HCT116 (cell line): Measurements from ENCODE around the gene ZNF503. TPM values are rescaled to one million over a fixed set of nuclear protein-coding genes. Genes with fewer than 3 reads are reported as not detected.

ENCODE experiments used
- ATAC-seq: fragments of 200-7000 bp; cut with Tn5 transposase; 2 replicates; pipeline ENCODE4 v1.9.1; 2020; ENCODE audit warnings: mild to moderate bottlenecking, moderate library complexity
- BruUV-seq: library from RNA; stranded (reverse); fragments of 400-500 nt; replicated peaks from 2 replicates; lab custom pipeline; 2021; lab: Mats Ljungman, UMichigan
- CTCF ChIA-PET: fragments of 300-600 bp; sonication (Branson Sonifier 250); formaldehyde crosslinking; loops from one replicate; lab custom pipeline; 2021; ENCODE audit warnings: antibody characterized with exemption; lab: Charles Lee
- POLR2A ChIA-PET: fragments of 300-600, 350-600 bp; sonication (Branson Sonifier 250); formaldehyde crosslinking; loops from one replicate; lab custom pipeline; 2021; ENCODE audit warnings: antibody characterized with exemption; lab: Charles Lee
- RAD21 ChIA-PET, 2 experiments: fragments of 300-600 bp; sonication (Branson Sonifier 250); formaldehyde crosslinking; loops; one replicate each; lab custom pipeline; 2023; ENCODE audit warnings: low total read pairs in 2 of 2; ENCODE audit not compliant: uncharacterized antibody in 2 of 2, unreplicated experiment in 2 of 2, low non-redundant PET in 1 of 2; lab: Charles Lee
- DNase-seq: peaks from one replicate; pipeline ENCODE4 v3.0.0-alpha.2; 2010; ENCODE audit warnings: low read depth, low spot score
- H2AFZ ChIP-seq: fragments of 200-600 bp; shearing (Covaris generic), sonication (generic); 2 replicates; pipeline ENCODE4 v1.6.1; 2017; ENCODE audit warnings: low read depth, mixed run types, mixed read lengths, antibody characterized with exemption, low read length; ENCODE audit not compliant: poor library complexity, severe bottlenecking
- H3K27ac ChIP-seq: 2 replicates; pipeline ENCODE4 v1.5.1; 2012; ENCODE audit warnings: low read depth, low read length
- H3K27me3 ChIP-seq: fragments of 200-600 bp; sonication (generic); 2 replicates; pipeline ENCODE4 v1.6.1; 2016; ENCODE audit warnings: mixed run types, low read length, mixed read lengths; ENCODE audit not compliant: insufficient read depth
- H3K36me3 ChIP-seq, 2 experiments: fragments of 200-500 bp in 1 of 2; fragments of 200-600 bp in 1 of 2; sonication (Bioruptor generic) in 1 of 2; sonication (generic) in 1 of 2; 2 replicates each; pipeline versions ENCODE4 v1.5.1 to v1.6.1; 2014 to 2016; ENCODE audit warnings: low read length in 2 of 2, inconsistent platforms in 1 of 2, mixed read lengths in 1 of 2, mixed run types in 1 of 2; ENCODE audit not compliant: insufficient read depth in 2 of 2, control insufficient read depth in 1 of 2
- H3K4me1 ChIP-seq, 2 experiments: fragments of 200-600 bp in 1 of 2; sonication (generic) in 1 of 2; 2 replicates each; pipeline versions ENCODE4 v1.5.1 to v1.6.1; 2012 to 2017; ENCODE audit warnings: low read length in 2 of 2, inconsistent platforms in 1 of 2, mild to moderate bottlenecking in 1 of 2, mixed read lengths in 1 of 2, mixed run types in 1 of 2, moderate library complexity in 1 of 2; ENCODE audit not compliant: insufficient read depth in 2 of 2, control insufficient read depth in 1 of 2
- H3K4me2 ChIP-seq: fragments of 200-600 bp; sonication (generic); 2 replicates; pipeline ENCODE4 v1.6.1; 2017; ENCODE audit warnings: mixed run types, low read length, mixed read lengths
- H3K4me3 ChIP-seq, 2 experiments: fragments of 200-600 bp in 1 of 2; sonication (generic) in 1 of 2; replicated peaks in 1 of 2; 2 replicates each; pipeline ENCODE4 v1.5.1; 2011 to 2016; ENCODE audit warnings: low read length in 2 of 2, control low read depth in 1 of 2, low read depth in 1 of 2, mild to moderate bottlenecking in 1 of 2, mixed read lengths in 1 of 2, mixed run types in 1 of 2
- H3K79me2 ChIP-seq: fragments of 200-600 bp; sonication (generic); 2 replicates; pipeline ENCODE4 v1.6.1; 2017; ENCODE audit warnings: mild to moderate bottlenecking, mixed run types, low read length, moderate library complexity, mixed read lengths; ENCODE audit not compliant: insufficient read depth
- H3K9ac ChIP-seq: fragments of 200-600 bp; sonication (generic); 2 replicates; pipeline ENCODE4 v1.6.1; 2016; ENCODE audit warnings: low read length, mixed read lengths
- H3K9me2 ChIP-seq: fragments of 200-600 bp; sonication (generic), shearing (Covaris generic); 2 replicates; pipeline ENCODE4 v1.6.1; 2017; ENCODE audit warnings: mixed run types, mild to moderate bottlenecking, moderate library complexity; ENCODE audit not compliant: insufficient read depth
- H3K9me3 ChIP-seq, 2 experiments: fragments of 200-500 bp in 1 of 2; fragments of 200-600 bp in 1 of 2; sonication (Bioruptor generic) in 1 of 2; sonication (generic) in 1 of 2; 2 replicates each; pipeline ENCODE4 v1.6.1; 2014 to 2017; ENCODE audit warnings: low read length in 2 of 2, mixed read lengths in 2 of 2, inconsistent platforms in 1 of 2, low read depth in 1 of 2, mild to moderate bottlenecking in 1 of 2, mixed run types in 1 of 2, moderate library complexity in 1 of 2; ENCODE audit not compliant: control insufficient read depth in 1 of 2, insufficient read depth in 1 of 2
- H4K20me1 ChIP-seq: fragments of 200-600 bp; sonication (generic), shearing (Covaris generic); 2 replicates; pipeline ENCODE4 v1.6.1; 2017; ENCODE audit warnings: mixed run types, mild to moderate bottlenecking, moderate library complexity; ENCODE audit not compliant: insufficient read depth
- ATF3 ChIP-seq: IDR thresholded peaks from 2 replicates; pipeline ENCODE4 v1.6.1; 2012
- CBX3 ChIP-seq: IDR thresholded peaks from 2 replicates; pipeline ENCODE4 v1.6.1; 2012; ENCODE audit warnings: low read depth
- CEBPB ChIP-seq: IDR thresholded peaks from 2 replicates; pipeline ENCODE4 v1.6.1; 2012; ENCODE audit warnings: low read depth
- CTCF ChIP-seq, 3 experiments: fragments of 200-600 bp in 1 of 3; sonication (generic) in 1 of 3; IDR thresholded peaks in 2 of 3; conservative IDR thresholded peaks in 1 of 3; 2 replicates each; pipeline ENCODE4 v1.5.1; 2012 to 2017; ENCODE audit warnings: low read depth in 2 of 3, low read length in 2 of 3, antibody characterized with exemption in 1 of 3, borderline replicate concordance in 1 of 3, control low read depth in 1 of 3, mild to moderate bottlenecking in 1 of 3, mixed read lengths in 1 of 3, mixed run types in 1 of 3, moderate library complexity in 1 of 3; ENCODE audit not compliant: insufficient read depth in 1 of 3
- ELF1 ChIP-seq: IDR thresholded peaks from 2 replicates; pipeline ENCODE4 v1.6.1; 2012; ENCODE audit warnings: low read depth, borderline replicate concordance
- EZH2 ChIP-seq: fragments of 200-600 bp; sonication (generic); IDR thresholded peaks from 2 replicates; pipeline ENCODE4 v1.6.1; 2017; ENCODE audit warnings: antibody characterized with exemption, mixed run types
- EZH2phosphoT487 ChIP-seq: fragments of 200-600 bp; IDR thresholded peaks from 2 replicates; pipeline ENCODE4 v1.6.1; 2018; ENCODE audit warnings: antibody characterized with exemption, borderline replicate concordance
- FOSL1 ChIP-seq: IDR thresholded peaks from 2 replicates; pipeline ENCODE4 v1.6.1; 2012; ENCODE audit warnings: low read depth
- JUND ChIP-seq: IDR thresholded peaks from 2 replicates; pipeline ENCODE4 v1.6.1; 2012
- MAX ChIP-seq: IDR thresholded peaks from 2 replicates; pipeline ENCODE4 v1.6.1; 2012
- POLR2AphosphoS5 ChIP-seq: IDR thresholded peaks from 2 replicates; pipeline ENCODE4 v1.6.1; 2011; ENCODE audit warnings: mild to moderate bottlenecking, low read depth, low read length, moderate library complexity
- RAD21 ChIP-seq: IDR thresholded peaks from 2 replicates; pipeline ENCODE4 v1.6.1; 2012; ENCODE audit warnings: low read depth, mild to moderate bottlenecking
- REST ChIP-seq: IDR thresholded peaks from 2 replicates; pipeline ENCODE4 v1.6.1; 2012; ENCODE audit warnings: low read depth
- SIN3A ChIP-seq: IDR thresholded peaks from 2 replicates; pipeline ENCODE4 v1.6.1; 2012; ENCODE audit warnings: low read depth
- TCF7L2 ChIP-seq: IDR thresholded peaks from 2 replicates; pipeline ENCODE4 v1.7.0; 2011; ENCODE audit warnings: borderline replicate concordance, inconsistent platforms; ENCODE audit not compliant: insufficient read depth, insufficient read length; ENCODE audit errors: extremely low read depth
- YY1 ChIP-seq: IDR thresholded peaks from 2 replicates; pipeline ENCODE4 v1.6.1; 2011; ENCODE audit warnings: low read length, low read depth, moderate library complexity, mild to moderate bottlenecking; ENCODE audit not compliant: insufficient replicate concordance; ENCODE audit errors: extremely low read depth
- ZBTB33 ChIP-seq: IDR thresholded peaks from 2 replicates; pipeline ENCODE4 v1.6.1; 2011; ENCODE audit warnings: mild to moderate bottlenecking, low read length, moderate library complexity; ENCODE audit not compliant: insufficient replicate concordance; ENCODE audit errors: extremely low read depth
- ZNF274 ChIP-seq: fragments of 200-500 bp; sonication (Bioruptor generic); IDR thresholded peaks from 2 replicates; pipeline ENCODE4 v1.6.1; 2014; ENCODE audit warnings: mild to moderate bottlenecking, low read depth, low read length, inconsistent platforms
- intact Hi-C: fragments of 100-400 bp; cut with micrococcal nuclease; formaldehyde crosslinking; loops from 2 replicates; pipeline ENCODE4 v1.10.0; 2022
- total RNA-seq: library from RNA; stranded (reverse); gene quantifications from one replicate; pipeline ENCODE4 v1.2.1, GENCODE V29; 2021; ENCODE audit not compliant: unreplicated experiment

Gene ZNF503
- total RNA-seq, 1 experiment from 2014 or later: 30.4 TPM

- H3K9ac ChIP-seq: no peak overlapping the region
- no peak for ATAC-seq
- no peaks in the 10 kb centered on the region for H3K27me3 ChIP-seq
- H3K27ac ChIP-seq: no peak overlapping the region
- H3K9me2 ChIP-seq: no peaks in the 10 kb centered on the region
- no peak overlapping the region for H3K4me3 ChIP-seq
- no TSS peak for BruUV-seq
- H3K36me3 ChIP-seq: no peaks in the 10 kb centered on the region
- TF ChIP-seq JUND (no peak), ZNF274 (no peak), ZBTB33 (no peak), TCF7L2 (no peak), RAD21 (no peak), EZH2phosphoT487 (no peak), POLR2AphosphoS5 (no peak), EZH2 (no peak), REST (no peak), CBX3 (no peak), YY1 (no peak), SIN3A (no peak), ELF1 (no peak), ATF3 (no peak), CTCF (IDR thresholded peaks at IDR 0.05 in 2 of 3, conservative IDR thresholded peaks at IDR 0.05 in 1 of 3; ENCODE audit: borderline replicate concordance in 1 of 3, insufficient read depth in 1 of 3, low read depth in 2 of 3, low read length in 2 of 3) (no peak), MAX (no peak), CEBPB (no peak), FOSL1 (no peak)
- TF ChIP-seq, all 23 proteins: peak for 0
- Histone ChIP-seq H3K4me2 (no peak overlapping the region), H3K9me3 (no peaks in the 10 kb centered on the region), H3K79me2 (no peaks in the 10 kb centered on the region), H4K20me1 (no peaks in the 10 kb centered on the region), H2AFZ (no peak overlapping the region), H3K4me1 (peaks cover under 1 to 8% of the 10 kb centered on the region in 2 experiments; a peak in 3 of 4 replicates)
- CTCF ChIA-PET: no interaction called here
- POLR2A ChIA-PET: no interaction called here
- DNase-seq: no peak
- intact Hi-C loops: no loop called here
- RAD21 ChIA-PET: no interaction called here
Observed at GRCh38 chr10:75422913-75423312, 21.3 kb upstream of the ZNF503 start.
